Activated CD4-positive, alpha-beta T cell treated with anti-CD3 and anti-CD28 coated beads, Interleukin-2, amount 50 U/mL, for 48 hours (primary cell): ENCODE results near the gene SYT15.
"Not testable (repeated sequence)": the region's sequence is repeated elsewhere in the genome, so short reads cannot be mapped to it uniquely, and the experiment has no call there.

Experiments
- DNase-seq, 2 experiments: peaks; one replicate each; pipeline ENCODE4 v3.0.0-alpha.2; 2020

SYT15 gene

GRCh38 chr10:46594453-46595063 is 15.6 kb downstream of the SYT15 start:
- not testable (repeated sequence) for DNase-seq

- not testable (repeated sequence) for DNase-seq
Observed at GRCh38 chr10:46596570-46596969, 17.6 kb downstream of the SYT15 start.

- peak; percentile 11 to 22 for DNase-seq
Observed at GRCh38 chr10:46597616-46598246, 18.8 kb downstream of the SYT15 start.

- DNase-seq = not testable (repeated sequence)
Observed at GRCh38 chr10:46600516-46600915, 21.6 kb downstream of the SYT15 start.

- DNase-seq = not testable (repeated sequence)
Observed at GRCh38 chr10:46615540-46615939, 36.6 kb downstream of the SYT15 start.

GRCh38 chr10:46616227-46616626 is 37.3 kb downstream of the SYT15 start:
- not testable (repeated sequence) for DNase-seq

GRCh38 chr10:46617134-46617533 is 38.2 kb downstream of the SYT15 start:
- DNase-seq = not testable (repeated sequence)

GRCh38 chr10:46617913-46618312 is 39.0 kb downstream of the SYT15 start:
- not testable (repeated sequence) for DNase-seq

- DNase-seq = not testable (repeated sequence)
Observed at GRCh38 chr10:46623899-46624654, 45.1 kb downstream of the SYT15 start.

GRCh38 chr10:46629805-46630204 is 50.9 kb downstream of the SYT15 start:
- not testable (repeated sequence) for DNase-seq

GRCh38 chr10:46630816-46631215 is 51.9 kb downstream of the SYT15 start:
- DNase-seq = not testable (repeated sequence)

- not testable (repeated sequence) for DNase-seq
Observed at GRCh38 chr10:46631683-46632082, 52.8 kb downstream of the SYT15 start.

GRCh38 chr10:46634698-46635097 is 55.8 kb downstream of the SYT15 start:
- DNase-seq = not testable (repeated sequence)

- DNase-seq = not testable (repeated sequence)
Observed at GRCh38 chr10:46635364-46635959, 56.5 kb downstream of the SYT15 start.

- not testable (repeated sequence) for DNase-seq
Observed at GRCh38 chr10:46640005-46640404, 61.1 kb downstream of the SYT15 start.
